Testis (tissue), 3 donors: ENCODE measurements around the gene PTPRR. TPM values are rescaled to one million over a fixed set of nuclear protein-coding genes. Genes with fewer than 3 reads are reported as not detected.

Experiments
- DNase-seq: peaks from one replicate; pipeline ENCODE4 v3.0.0-alpha.2; 2019
- H3K27ac ChIP-seq, 2 donors: fragments of 200-600 bp; sonication (generic); one replicate each; pipeline ENCODE4 v1.5.1; 2019
- H3K27me3 ChIP-seq: fragments of 200-600 bp; sonication (generic); one replicate; pipeline ENCODE4 v1.5.1; 2019
- H3K36me3 ChIP-seq: fragments of 200-600 bp; sonication (generic); one replicate; pipeline ENCODE4 v1.5.1; 2017; ENCODE audit warnings: low read depth; ENCODE audit errors: missing control alignments
- H3K4me1 ChIP-seq: fragments of 200-600 bp; sonication (generic); one replicate; pipeline ENCODE4 v1.5.1; 2019
- H3K4me3 ChIP-seq, 2 donors: fragments of 200-600 bp; sonication (generic); one replicate each; pipeline ENCODE4 v1.5.1; 2017 to 2019
- H3K9me3 ChIP-seq: fragments of 200-600 bp; sonication (generic); one replicate; pipeline ENCODE4 v1.5.1; 2017
- CTCF ChIP-seq, 3 experiments: fragments of 450-650 bp in 2 of 3; fragments of 200-600 bp in 1 of 3; sonication (generic) in 1 of 3; IDR thresholded peaks; one replicate each; pipeline ENCODE4 v1.5.1; 2016 to 2019; ENCODE audit warnings: antibody characterized with exemption in 3 of 3, mild to moderate bottlenecking in 2 of 3, moderate library complexity in 1 of 3
- POLR2A ChIP-seq: fragments of 450-650 bp; IDR thresholded peaks from one replicate; pipeline ENCODE4 v1.6.1; 2017; ENCODE audit warnings: antibody characterized with exemption, mild to moderate bottlenecking, moderate library complexity
- WGBS, 2 donors: methylation state at CpG; one replicate each; pipeline ENCODE4 v1.1.5; 2018; 5-methylcytosine and 5-hydroxymethylcytosine counted together
- intact Hi-C: fragments of 100-400 bp; cut with DNase I; formaldehyde crosslinking; loops from one replicate; pipeline ENCODE4 v1.15.1; 2023; ENCODE audit warnings: low total_unique reads
- polyA plus RNA-seq: library from polyadenylated mRNA; stranded (reverse); fragments of 350-450 nt; fragmentation: Illumina TruSeq; extraction: RNeasy Lipid Tissue Mini Kit (QIAGEN cat#74804); gene quantifications from one replicate; pipeline ENCODE4 v1.2.3, GENCODE V29; 2014; ENCODE audit warnings: low read depth, low replicate concordance; ENCODE audit not compliant: insufficient read depth
- total RNA-seq, 2 donors: library from RNA; depleted of rRNA; stranded (reverse); fragments of >200 nt; gene quantifications; one replicate each; pipeline ENCODE4 v1.2.3, GENCODE V29; 2016

Gene PTPRR
- total and polyA plus RNA-seq, 3 donors from 2014 or later = 0.16 to 0.43 (median 0.24) TPM

DNA sequence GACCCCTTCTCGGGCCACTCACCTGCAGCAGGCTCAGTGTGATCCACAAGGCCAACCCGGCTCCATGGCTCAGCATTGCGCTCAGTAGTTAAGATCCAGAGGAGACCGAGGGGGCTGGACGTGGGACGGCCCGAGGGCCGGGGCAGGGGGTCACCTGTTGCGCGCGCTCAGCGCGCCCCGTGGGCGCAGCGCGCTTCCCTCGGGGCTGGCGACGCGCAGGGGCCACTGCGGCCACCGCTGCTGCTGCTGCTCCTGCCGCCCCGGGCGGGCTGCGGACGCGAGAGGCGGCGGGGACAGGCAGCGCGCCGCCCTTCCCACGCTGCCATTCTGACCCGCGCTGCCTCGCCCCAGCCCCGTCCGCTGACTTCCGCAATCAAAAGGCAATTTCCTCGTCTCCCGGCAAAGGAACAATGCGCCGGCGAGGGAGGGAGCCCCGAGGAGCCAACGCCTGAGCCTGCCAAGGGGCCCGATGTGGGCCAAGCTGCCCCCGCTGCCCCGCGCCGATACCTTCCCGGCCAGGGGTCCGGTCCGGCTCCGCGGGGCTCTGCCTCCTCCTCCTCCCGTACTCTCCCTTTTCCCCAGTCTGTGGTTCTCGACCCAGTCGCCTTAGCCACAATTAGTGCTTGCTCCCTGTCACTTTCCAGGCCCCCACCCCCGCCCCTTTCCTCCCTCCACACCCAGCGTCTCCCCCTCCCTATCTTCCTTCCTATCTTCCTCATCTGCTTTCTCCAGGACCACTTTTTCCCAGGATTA, 310.6 kb downstream of the PTPRR start:
- H3K27me3 ChIP-seq = no peaks in the 10 kb centered on the region
- no peak overlapping the region for H3K27ac ChIP-seq
- 1 to 2% methylated on average over 13 to 63 of the region's 63 CpGs for WGBS, 2 donors
- no peaks in the 10 kb centered on the region for H3K36me3 ChIP-seq
- H3K4me1 ChIP-seq = no peaks in the 10 kb centered on the region
- H3K4me3 ChIP-seq = peak overlapping the region; percentile 42 to 57
- peak; percentile 17 for DNase-seq
- TF ChIP-seq CTCF (IDR thresholded peaks at IDR 0.05) = no peak
- no peak for TF ChIP-seq POLR2A
- H3K9me3 ChIP-seq = no peaks in the 10 kb centered on the region
- intact Hi-C loops = no loop called here

GRCh38 chr12:70609203-70609602, 311.3 kb downstream of the PTPRR start:
- 51 to 60% methylated on average over 2 of the region's 2 CpGs for WGBS, 2 donors
- no peaks in the 10 kb centered on the region for H3K4me1 ChIP-seq
- no peak overlapping the region for H3K27ac ChIP-seq
- DNase-seq = no peak
- H3K9me3 ChIP-seq = no peaks in the 10 kb centered on the region
- intact Hi-C loops = no loop called here
- H3K4me3 ChIP-seq = peak overlapping the region; percentile 42 to 57
- no peak for TF ChIP-seq CTCF (IDR thresholded peaks at IDR 0.05)
- TF ChIP-seq POLR2A = no peak
- H3K36me3 ChIP-seq = no peaks in the 10 kb centered on the region
- H3K27me3 ChIP-seq = no peaks in the 10 kb centered on the region

- H3K9me3 ChIP-seq = no peaks in the 10 kb centered on the region
- no peaks in the 10 kb centered on the region for H3K36me3 ChIP-seq
- H3K27ac ChIP-seq = no peak overlapping the region
- no peak overlapping the region for H3K4me3 ChIP-seq
- whole genome bisulfite sequencing, 2 donors = 74 to 78% methylated on average over 1 of the region's 1 CpG
- intact Hi-C loops = no loop called here
- no peaks in the 10 kb centered on the region for H3K27me3 ChIP-seq
- no peak for DNase-seq
- TF ChIP-seq POLR2A (no peak), CTCF (IDR thresholded peaks at IDR 0.05) (no peak)
- no peaks in the 10 kb centered on the region for H3K4me1 ChIP-seq
Observed at GRCh38 chr12:70608184-70608583, 312.4 kb downstream of the PTPRR start.

GRCh38 chr12:70607107-70607506, 313.4 kb downstream of the PTPRR start:
- Histone ChIP-seq H3K4me3 (no peak overlapping the region), H3K4me1 (no peaks in the 10 kb centered on the region), H3K36me3 (no peaks in the 10 kb centered on the region), H3K9me3 (no peaks in the 10 kb centered on the region), H3K27ac (no peak overlapping the region), H3K27me3 (no peaks in the 10 kb centered on the region)
- TF ChIP-seq POLR2A = no peak
- TF ChIP-seq CTCF (IDR thresholded peaks at IDR 0.05) = no peak
- DNase-seq = no peak
- intact Hi-C loops = no loop called here

GRCh38 chr12:70605976-70606375, 314.6 kb downstream of the PTPRR start:
- WGBS, 2 donors = 78 to 88% methylated on average over 5 of the region's 5 CpGs
- intact Hi-C loops = no loop called here
- TF ChIP-seq POLR2A (no peak), CTCF (IDR thresholded peaks at IDR 0.05) (no peak)
- no peak for DNase-seq
- H3K27me3 ChIP-seq = no peaks in the 10 kb centered on the region
- no peak overlapping the region for H3K27ac ChIP-seq
- H3K9me3 ChIP-seq = no peaks in the 10 kb centered on the region
- H3K4me3 ChIP-seq = no peak overlapping the region
- H3K36me3 ChIP-seq = no peaks in the 10 kb centered on the region
- H3K4me1 ChIP-seq = no peaks in the 10 kb centered on the region
